PC-9 (cell line): Measurements from ENCODE around the gene ANAPC5. TPM values are rescaled to one million over a fixed set of nuclear protein-coding genes. Genes with fewer than 3 reads are reported as not detected.
A peak's percentile ranks its signal among the peaks of the same experiment; 100 is the strongest.

Experiments used
- Bru-seq: library from RNA; stranded (reverse); fragments of 400-500 nt; gene quantifications from one replicate; lab custom pipeline; 2021; lab: Mats Ljungman, UMichigan
- BruChase-seq, 2 experiments: library from RNA; stranded (reverse); fragments of 400-500 nt; gene quantifications; one replicate each; lab custom pipeline; 2021; lab: Mats Ljungman, UMichigan
- BruUV-seq: library from RNA; stranded (reverse); fragments of 400-500 nt; replicated peaks from 2 replicates; lab custom pipeline; 2021; lab: Mats Ljungman, UMichigan
- CTCF ChIA-PET: fragments of 300-600 bp; sonication (Branson Sonifier 250); formaldehyde crosslinking; loops from one replicate; lab custom pipeline; 2022; ENCODE audit warnings: antibody characterized with exemption; lab: Charles Lee
- POLR2A ChIA-PET: fragments of 300-600 bp; sonication (Branson Sonifier 250); formaldehyde crosslinking; loops from one replicate; lab custom pipeline; 2022; ENCODE audit warnings: antibody characterized with exemption; ENCODE audit not compliant: unreplicated experiment; lab: Charles Lee
- DNase-seq, 2 experiments: peaks; one replicate each; pipeline versions ENCODE4 v3.0.0 to v3.0.0-alpha.2; 2015 to 2022; ENCODE audit warnings: mixed read lengths in 1 of 2
- H2AFZ ChIP-seq: fragments of 200-600 bp; sonication (generic); 2 replicates; pipeline ENCODE4 v1.8.1; 2017; ENCODE audit warnings: antibody characterized with exemption
- H3F3A ChIP-seq: fragments of 200-600 bp; sonication (generic); 2 replicates; pipeline ENCODE4 v1.8.1; 2017; ENCODE audit warnings: antibody characterized with exemption, mild to moderate bottlenecking, low read depth; ENCODE audit not compliant: insufficient read depth
- H3K27ac ChIP-seq: fragments of 200-600 bp; sonication (generic); 2 replicates; pipeline ENCODE4 v1.6.1; 2016; ENCODE audit warnings: mixed run types
- H3K27me3 ChIP-seq: fragments of 200-600 bp; sonication (generic); 2 replicates; pipeline ENCODE4 v1.6.1; 2016; ENCODE audit warnings: low read depth, mixed run types; ENCODE audit not compliant: insufficient read depth
- H3K36me3 ChIP-seq: fragments of 200-600 bp; sonication (generic); 2 replicates; pipeline ENCODE4 v1.6.1; 2016; ENCODE audit warnings: low read depth, mixed run types
- H3K4me1 ChIP-seq: fragments of 200-600 bp; sonication (generic); replicated peaks from 2 replicates; pipeline ENCODE4 v1.6.1; 2016; ENCODE audit warnings: mixed run types; ENCODE audit not compliant: insufficient read depth
- H3K4me2 ChIP-seq: fragments of 200-600 bp; sonication (generic); 2 replicates; pipeline ENCODE4 v1.6.1; 2017; ENCODE audit warnings: mixed run types
- H3K4me3 ChIP-seq: fragments of 200-600 bp; sonication (generic); 2 replicates; pipeline ENCODE4 v1.6.1; 2016; ENCODE audit warnings: mixed run types
- H3K79me2 ChIP-seq: fragments of 200-600 bp; sonication (generic); 2 replicates; pipeline ENCODE4 v1.6.1; 2017; ENCODE audit warnings: low read depth, mixed run types
- H3K9me2 ChIP-seq: fragments of 200-600 bp; sonication (generic); 2 replicates; pipeline ENCODE4 v1.8.1; 2017; ENCODE audit warnings: mild to moderate bottlenecking; ENCODE audit not compliant: insufficient read depth
- H3K9me3 ChIP-seq: fragments of 200-600 bp; sonication (generic); 2 replicates; pipeline ENCODE4 v1.8.1; 2016; ENCODE audit warnings: low read depth; ENCODE audit not compliant: insufficient read depth
- H4K20me1 ChIP-seq: fragments of 200-600 bp; sonication (generic); 2 replicates; pipeline ENCODE4 v1.8.1; 2017; ENCODE audit not compliant: insufficient read depth
- CTCF ChIP-seq: fragments of 200-600 bp; sonication (generic); conservative IDR thresholded peaks from 2 replicates; pipeline ENCODE4 v1.6.1; 2017; ENCODE audit warnings: mixed run types, antibody characterized with exemption, mild to moderate bottlenecking, moderate library complexity
- EZH2 ChIP-seq: fragments of 200-600 bp; sonication (generic); IDR thresholded peaks from 2 replicates; pipeline ENCODE4 v1.8.0; 2017; ENCODE audit warnings: antibody characterized with exemption, low read depth
- intact Hi-C: fragments of 100-400 bp; cut with micrococcal nuclease; formaldehyde crosslinking; loops from one replicate; pipeline ENCODE4 v1.10.0; 2022; ENCODE audit not compliant: unreplicated experiment
- long read RNA-seq: library from polyadenylated mRNA; stranded (forward); transcript quantifications from one replicate; pipeline ENCODE4 v2.0.0, GENCODE V29; 2022
- total RNA-seq: library from RNA; stranded (reverse); gene quantifications from 2 replicates; pipeline ENCODE4 v1.2.3, GENCODE V29; 2021

Gene ANAPC5
- total RNA-seq (93.6 and 101 TPM in 2 replicates), Bru-seq, nascent RNA (percentile 79 among the genes with signal in this experiment), BruChase-seq, experiment 1, labeled RNA remaining after a 2-hour chase (percentile 87 among the genes with signal in this experiment), BruChase-seq, experiment 2, labeled RNA remaining after a 6-hour chase (percentile 85 among the genes with signal in this experiment)
- long read RNA-seq, transcript ANAPC5-201 (17 exons, 2,513 nt) = major isoform, 114 of 226 reads
- long read RNA-seq, transcript ANAPC5-218 (17 exons, 2,400 nt) = minor isoform, 77 of 226 reads
- long read RNA-seq, partial matches to known transcripts = 9 of 226 reads
- long read RNA-seq, other reads (novel, unspliced or antisense) = 26 of 226 reads

GRCh38 chr12:121351820-121352681 is at the start of gene ANAPC5:
ANAPC5 (minus strand) TSS chr12:121352411; CDS start chr12:121352340, 71 bp downstream.
- TSS peak; percentile 49 for BruUV-seq
- Histone ChIP-seq H4K20me1 (no peaks in the 10 kb centered on the region; the same call in 1 of the 2 replicates), H3K4me2 (peak within 1 kb of the TSS; percentile 93), H3F3A (peaks cover 8% of the 10 kb centered on the region), H3K36me3 (no peaks in the 10 kb centered on the region), H3K27ac (peak within 1 kb of the TSS; percentile 48), H3K79me2 (peaks cover 42% of the 10 kb centered on the region), H3K9me3 (no peaks in the 10 kb centered on the region), H2AFZ (peak within 1 kb of the TSS; percentile 87), H3K4me3 (peak within 1 kb of the TSS; percentile 100), H3K4me1 (peaks cover 14% of the 10 kb centered on the region), H3K27me3 (no peaks in the 10 kb centered on the region), H3K9me2 (no peaks in the 10 kb centered on the region)
- CTCF ChIA-PET = interaction anchor here (0.6 to 1.1 kb wide), 2 partner anchors 48 to 315 kb away, joined by 3 to 9 read pairs; partner anchors contain the start of gene RNF34
- intact Hi-C loops = loop anchor here (1.0 to 5.0 kb wide), 3 partner anchors 48 to 335 kb away; partner anchors contain the start of genes CAMKK2 and RNF34
- DNase-seq = peak; percentile 93 to 96
- POLR2A ChIA-PET = interaction anchor here (0.6 to 0.7 kb wide), 5 partner anchors 48 to 1165 kb away, joined by 3 to 11 read pairs (median 3); partner anchors contain the start of genes ORAI1 and RNF34
- TF ChIP-seq EZH2 = no peak
- no peak for TF ChIP-seq CTCF

- CTCF ChIA-PET = interaction anchor here (0.9 to 1.4 kb wide), 2 partner anchors 49 to 179 kb away, joined by 3 to 5 read pairs; partner anchors contain the start of gene ANAPC5
- POLR2A ChIA-PET = interaction anchor here (0.5 to 0.8 kb wide), 9 partner anchors 33 to 1126 kb away, joined by 3 to 7 read pairs (median 3); partner anchors contain the start of genes ANAPC5 and RSRC2
- Histone ChIP-seq H3K4me2 (peak overlapping the region; percentile 90), H3K4me1 (peaks cover 24% of the 10 kb centered on the region), H4K20me1 (no peaks in the 10 kb centered on the region), H3K36me3 (no peaks in the 10 kb centered on the region), H3K4me3 (peak overlapping the region; percentile 84), H3K9me2 (no peaks in the 10 kb centered on the region), H2AFZ (peak overlapping the region; percentile 86), H3K27me3 (no peaks in the 10 kb centered on the region), H3K9me3 (no peaks in the 10 kb centered on the region), H3K27ac (peak overlapping the region; percentile 49), H3K79me2 (peaks cover 51% of the 10 kb centered on the region), H3F3A (0 out of 2 replicates have a peak, but pooled peaks cover 6% of the 10 kb centered on the region)
- BruUV-seq = TSS peak; percentile 40
- intact Hi-C loops = loop anchor here (1.0 kb wide), 1 partner anchor 48 kb away; the partner anchor contains the start of gene ANAPC5
- peak; percentile 30 to 63 for DNase-seq
- no peak for TF ChIP-seq EZH2
- no peak for TF ChIP-seq CTCF
Measured at GRCh38 chr12:121400332-121401139, 48.3 kb upstream of the ANAPC5 start.
